H1 (cell line): ENCODE results near the gene RSPH6A. TPM values are rescaled to one million over a fixed set of nuclear protein-coding genes. Genes with fewer than 3 reads are reported as not detected.

ENCODE experiments used
- CTCF ChIA-PET: fragments of 300-600 bp; sonication (Branson Sonifier 250); formaldehyde crosslinking; loops from one replicate; lab custom pipeline; 2021; ENCODE audit not compliant: partially characterized antibody; lab: Charles Lee
- POLR2A ChIA-PET: fragments of 300-600 bp; sonication (Branson Sonifier 250); formaldehyde crosslinking; loops from one replicate; lab custom pipeline; 2021; ENCODE audit warnings: inconsistent platforms; ENCODE audit not compliant: partially characterized antibody; lab: Charles Lee
- DNase-seq, 2 experiments: peaks; one replicate each; pipeline versions ENCODE4 v3.0.0 to v3.0.0-alpha.2; 2010 to 2022; ENCODE audit warnings: low spot score in 2 of 2, low read depth in 1 of 2, mixed read lengths in 1 of 2
- FAIRE-seq: peaks from 2 replicates; lab custom pipeline; 2011; peaks lifted over from hg19 to GRCh38; lab: Jason Lieb, UNC
- H2AFZ ChIP-seq: 2 replicates; pipeline ENCODE4 v1.8.1; 2012; ENCODE audit warnings: low read length, inconsistent platforms
- H2AK5ac ChIP-seq: 2 replicates; pipeline ENCODE4 v1.6.1; 2013; ENCODE audit warnings: low read depth, low read length
- H2BK120ac ChIP-seq: replicated peaks from 2 replicates; pipeline ENCODE3; 2013; ENCODE audit warnings: low read depth, low read length, inconsistent platforms
- H2BK12ac ChIP-seq: 2 replicates; pipeline ENCODE4 v1.6.1; 2013; ENCODE audit warnings: low read depth, low read length
- H2BK15ac ChIP-seq: 2 replicates; pipeline ENCODE4 v1.6.1; 2013; ENCODE audit warnings: low read length
- H2BK20ac ChIP-seq: 2 replicates; pipeline ENCODE4 v1.6.1; 2013; ENCODE audit warnings: low read length
- H2BK5ac ChIP-seq: 2 replicates; pipeline ENCODE4 v1.6.1; 2013; ENCODE audit warnings: low read depth, low read length
- H3K14ac ChIP-seq: 2 replicates; pipeline ENCODE4 v1.6.1; 2013; ENCODE audit warnings: inconsistent platforms; ENCODE audit not compliant: insufficient read length
- H3K18ac ChIP-seq: 2 replicates; pipeline ENCODE4 v1.6.1; 2013; ENCODE audit warnings: low read length; ENCODE audit errors: extremely low read depth
- H3K23ac ChIP-seq: 2 replicates; pipeline ENCODE4 v1.6.1; 2013; ENCODE audit warnings: inconsistent platforms; ENCODE audit not compliant: insufficient read length
- H3K23me2 ChIP-seq: 2 replicates; pipeline ENCODE4 v1.6.1; 2013; ENCODE audit warnings: low read depth, low read length
- H3K27ac ChIP-seq: 2 replicates; pipeline ENCODE4 v1.6.1; 2011; ENCODE audit warnings: low read depth, low read length, inconsistent platforms
- H3K27me3 ChIP-seq, 4 experiments: replicated peaks in 1 of 4; 1 replicate in 1 of 4; 2 replicates in 3 of 4; pipeline versions ENCODE4 v1.6.1 to v1.8.1; 2011 to 2013; ENCODE audit warnings: low read length in 3 of 4, mild to moderate bottlenecking in 3 of 4, inconsistent platforms in 2 of 4, mixed read lengths in 2 of 4, moderate library complexity in 1 of 4; ENCODE audit not compliant: control insufficient read depth in 3 of 4, insufficient read depth in 3 of 4; ENCODE audit errors: extremely low read depth in 1 of 4
- H3K36me3 ChIP-seq, 4 experiments: 2 replicates each; pipeline versions ENCODE4 v1.6.1 to v1.8.1; 2011 to 2013; ENCODE audit warnings: mild to moderate bottlenecking in 4 of 4, low read length in 3 of 4, moderate library complexity in 2 of 4, control low read depth in 1 of 4, inconsistent platforms in 1 of 4; ENCODE audit not compliant: insufficient read depth in 4 of 4, control insufficient read depth in 2 of 4
- H3K4ac ChIP-seq: replicated peaks from 2 replicates; pipeline ENCODE3; 2013; ENCODE audit warnings: low read length, low read depth, mixed read lengths, inconsistent platforms; ENCODE audit not compliant: insufficient read length
- H3K4me1 ChIP-seq, 4 experiments: replicated peaks in 1 of 4; 1 replicate in 1 of 4; 2 replicates in 3 of 4; pipeline versions ENCODE4 v1.6.1 to v1.8.1; 2011 to 2013; ENCODE audit warnings: low read length in 3 of 4, inconsistent platforms in 2 of 4, mixed read lengths in 1 of 4; ENCODE audit not compliant: insufficient read depth in 4 of 4, control insufficient read depth in 3 of 4
- H3K4me2 ChIP-seq, 2 experiments: 2 replicates each; pipeline versions ENCODE4 v1.6.1 to v1.8.1; 2011 to 2013; ENCODE audit warnings: low read depth in 2 of 2, low read length in 2 of 2, control low read depth in 1 of 2, inconsistent platforms in 1 of 2, mild to moderate bottlenecking in 1 of 2; ENCODE audit not compliant: insufficient read depth in 1 of 2
- H3K4me3 ChIP-seq, 4 experiments: fragments of 200-600, 300-600 bp in 1 of 4; sonication (generic), shearing (Covaris generic), sonication (Bioruptor Twin) in 1 of 4; 2 replicates each; pipeline versions ENCODE4 v1.5.1 to v1.8.1; 2011 to 2016; ENCODE audit warnings: low read length in 4 of 4, low read depth in 3 of 4, control low read depth in 2 of 4, inconsistent platforms in 2 of 4, mild to moderate bottlenecking in 2 of 4, mixed read lengths in 1 of 4, moderate library complexity in 1 of 4; ENCODE audit not compliant: insufficient read depth in 2 of 4; ENCODE audit errors: extremely low read depth in 1 of 4
- H3K56ac ChIP-seq: replicated peaks from 2 replicates; pipeline ENCODE3; 2013; ENCODE audit warnings: low read depth, mild to moderate bottlenecking, mixed read lengths, low read length, inconsistent platforms; ENCODE audit not compliant: insufficient read length
- H3K79me1 ChIP-seq: 2 replicates; pipeline ENCODE4 v1.6.1; 2013; ENCODE audit warnings: low read depth, low read length, control low read depth
- H3K79me2 ChIP-seq, 2 experiments: 2 replicates each; pipeline versions ENCODE4 v1.6.1 to v1.8.1; 2012 to 2013; ENCODE audit warnings: low read length in 2 of 2, mild to moderate bottlenecking in 2 of 2, inconsistent platforms in 1 of 2; ENCODE audit not compliant: insufficient read depth in 2 of 2, control insufficient read depth in 1 of 2
- H3K9ac ChIP-seq, 4 experiments: replicated peaks in 1 of 4; 1 replicate in 1 of 4; 2 replicates in 3 of 4; pipeline versions ENCODE4 v1.6.1 to v1.8.1; 2011 to 2013; ENCODE audit warnings: low read depth in 3 of 4, low read length in 3 of 4, control low read depth in 2 of 4, mild to moderate bottlenecking in 2 of 4, moderate library complexity in 2 of 4, inconsistent platforms in 1 of 4; ENCODE audit errors: extremely low read depth in 1 of 4
- H3K9me3 ChIP-seq, 2 experiments: 2 replicates each; pipeline versions ENCODE4 v1.6.1 to v1.8.1; 2012 to 2013; ENCODE audit warnings: mild to moderate bottlenecking in 2 of 2, moderate library complexity in 2 of 2, control low read depth in 1 of 2, inconsistent platforms in 1 of 2, low read depth in 1 of 2, low read length in 1 of 2, mixed read lengths in 1 of 2; ENCODE audit not compliant: insufficient read depth in 2 of 2
- H4K20me1 ChIP-seq, 2 experiments: replicated peaks in 1 of 2; 2 replicates each; pipeline versions ENCODE3 to v1.8.1; 2011 to 2013; ENCODE audit warnings: inconsistent platforms in 2 of 2, low read length in 2 of 2, mild to moderate bottlenecking in 1 of 2; ENCODE audit not compliant: insufficient read depth in 2 of 2, control insufficient read depth in 1 of 2
- H4K5ac ChIP-seq: 2 replicates; pipeline ENCODE4 v1.6.1; 2013; ENCODE audit warnings: low read length, low read depth, mixed read lengths, inconsistent platforms; ENCODE audit not compliant: insufficient read length
- H4K8ac ChIP-seq: 2 replicates; pipeline ENCODE4 v1.8.0; 2013; ENCODE audit warnings: mild to moderate bottlenecking, moderate library complexity, low read length, inconsistent platforms; ENCODE audit not compliant: insufficient read depth; ENCODE audit errors: extremely low read depth
- H4K91ac ChIP-seq: replicated peaks from 2 replicates; pipeline ENCODE3; 2013; ENCODE audit warnings: low read length, mixed read lengths, inconsistent platforms; ENCODE audit not compliant: insufficient read length
- ASH2L ChIP-seq: fragments of 200-600, 300-600 bp; sonication (generic); IDR thresholded peaks from one replicate; pipeline ENCODE4 v1.7.1; 2017; ENCODE audit warnings: low read length
- BRCA1 ChIP-seq: IDR thresholded peaks from 2 replicates; pipeline ENCODE4 v1.6.1; 2012; ENCODE audit warnings: low read depth, low read length, improper control_type of control experiment
- CTBP2 ChIP-seq: IDR thresholded peaks from 2 replicates; pipeline ENCODE4 v1.7.0; 2011; ENCODE audit warnings: borderline replicate concordance, mild to moderate bottlenecking, moderate library complexity, mixed read lengths, low read length; ENCODE audit not compliant: insufficient read depth, insufficient read length
- EGR1 ChIP-seq: IDR thresholded peaks from 2 replicates; pipeline ENCODE4 v1.6.1; 2011; ENCODE audit warnings: low read depth, low read length, borderline replicate concordance
- EZH2 ChIP-seq: fragments of 200-600 bp; sonication (generic); IDR thresholded peaks from 2 replicates; pipeline ENCODE4 v1.7.1; 2012; ENCODE audit warnings: low read depth, mild to moderate bottlenecking, moderate library complexity, low read length, inconsistent platforms; ENCODE audit not compliant: severe bottlenecking
- MAX ChIP-seq: IDR thresholded peaks from 2 replicates; pipeline ENCODE4 v1.6.1; 2012; ENCODE audit warnings: inconsistent platforms
- RAD21 ChIP-seq, 2 experiments: IDR thresholded peaks in 1 of 2; conservative IDR thresholded peaks in 1 of 2; 2 replicates each; pipeline ENCODE4 v1.6.1; 2011; ENCODE audit warnings: low read depth in 2 of 2, low read length in 2 of 2, improper control_type of control experiment in 1 of 2, inconsistent platforms in 1 of 2, mild to moderate bottlenecking in 1 of 2, moderate library complexity in 1 of 2
- RNF2 ChIP-seq: fragments of 200-900, 300-1000 bp; sonication (generic); IDR thresholded peaks from 2 replicates; pipeline ENCODE4 v1.7.1; 2016; ENCODE audit warnings: borderline replicate concordance, low read depth, mild to moderate bottlenecking, antibody characterized with exemption, low read length; ENCODE audit not compliant: poor library complexity, severe bottlenecking; ENCODE audit errors: missing control alignments
- SP1 ChIP-seq: IDR thresholded peaks from 2 replicates; pipeline ENCODE4 v1.6.1; 2011; ENCODE audit warnings: low read depth, low read length
- SP2 ChIP-seq: IDR thresholded peaks from 2 replicates; pipeline ENCODE4 v1.6.1; 2012; ENCODE audit warnings: mild to moderate bottlenecking, low read length, inconsistent platforms
- TAF1 ChIP-seq: IDR thresholded peaks from 2 replicates; pipeline ENCODE4 v1.6.1; 2011; ENCODE audit warnings: mild to moderate bottlenecking, low read depth, low read length
- TBP ChIP-seq: IDR thresholded peaks from 2 replicates; pipeline ENCODE4 v1.6.1; 2011; ENCODE audit warnings: low read depth, low read length, improper control_type of control experiment
- TEAD4 ChIP-seq: IDR thresholded peaks from 2 replicates; pipeline ENCODE4 v1.6.1; 2012; ENCODE audit warnings: low read depth, low read length, inconsistent platforms, mixed read lengths
- whole genome bisulfite sequencing, 2 experiments: shearing (Covaris generic) in 1 of 2; methylation state at CpG; one replicate each; pipeline versions ENCODE4 v1.1.6 to v1.1.7; 2013 to 2015; ENCODE audit warnings: low lambda C conversion rate in 2 of 2, mixed read lengths in 2 of 2, inconsistent platforms in 1 of 2, low coverage in 1 of 2, missing lambda C conversion rate in 1 of 2; ENCODE audit not compliant: insufficient replicate concordance in 2 of 2, insufficient coverage in 1 of 2, insufficient read length in 1 of 2; ENCODE audit errors: extremely low coverage in 1 of 2, missing lambda C conversion rate in 1 of 2; 5-methylcytosine and 5-hydroxymethylcytosine counted together
- polyA plus RNA-seq, 7 experiments: library from polyadenylated mRNA; depleted of rRNA in 3 of 7; stranded (reverse) in 5 of 7; unstranded in 2 of 7; fragments of >200 nt in 5 of 7; fragments of 200-250 nt in 2 of 7; gene quantifications; 1 replicate in 5 of 7; 2 replicates in 1 of 7; 4 replicates in 1 of 7; pipeline versions ENCODE4 v1.2.1 to v1.2.3, GENCODE V29; 2011 to 2013; ENCODE audit warnings: missing spikeins in 2 of 7, mixed read lengths in 2 of 7
- total RNA-seq: library from RNA; stranded (reverse); fragmentation: NEBNext Ultra II Directional; extraction: Animal tissue kit (Norgen Biotek cat#: 25700); gene quantifications from 2 replicates; pipeline ENCODE4 v1.2.1, GENCODE V29; 2021

Gene RSPH6A
- total and polyA plus RNA-seq, 2 of the 8 experiments (the other 6 are each of a cell fraction or from before 2014, with no cell fraction given): 0.05 to 0.19 TPM

GRCh38 chr19:45746866-45747265 is 68.2 kb downstream of the RSPH6A start:
- H3K4me3 ChIP-seq: no peak overlapping the region
- POLR2A ChIA-PET: interaction anchor here (1.6 kb wide), 1 partner anchor 23 kb away, joined by 5 read pairs; the partner anchor contains the start of gene SIX5
- no peaks in the 10 kb centered on the region for H3K23me2 ChIP-seq
- no peaks in the 10 kb centered on the region for H3K79me2 ChIP-seq
- H2BK20ac ChIP-seq: no peak overlapping the region
- CTCF ChIA-PET: no interaction called here
- DNase-seq (no peak), FAIRE-seq (no peak)
- H3K79me1 ChIP-seq: no peaks in the 10 kb centered on the region
- no peak overlapping the region for H2BK15ac ChIP-seq
- H4K20me1 ChIP-seq: no peaks in the 10 kb centered on the region
- no peak overlapping the region for H2AFZ ChIP-seq
- H3K9me3 ChIP-seq: no peaks in the 10 kb centered on the region
- H3K23ac ChIP-seq: no peak overlapping the region
- H2BK12ac ChIP-seq: no peak overlapping the region
- H3K9ac ChIP-seq: no peak overlapping the region
- H2AK5ac ChIP-seq: no peak overlapping the region
- no peak overlapping the region for H4K91ac ChIP-seq
- H3K36me3 ChIP-seq: no peaks in the 10 kb centered on the region
- H2BK5ac ChIP-seq: no peak overlapping the region
- no peaks in the 10 kb centered on the region; a peak in 1 of 7 replicates for H3K27me3 ChIP-seq
- H4K5ac ChIP-seq: no peak overlapping the region
- no peak overlapping the region for H3K56ac ChIP-seq
- no peak overlapping the region for H3K4ac ChIP-seq
- no peaks in the 10 kb centered on the region for H3K4me1 ChIP-seq
- H4K8ac ChIP-seq: no peak overlapping the region
- no peak overlapping the region for H3K14ac ChIP-seq
- 89% methylated on average over 5 of the region's 5 CpGs; no CpG with 5 or more reads in 1 of the 2 experiments for WGBS, 2 experiments
- no peak overlapping the region for H3K4me2 ChIP-seq
- H3K27ac ChIP-seq: no peak overlapping the region
- no peak overlapping the region for H2BK120ac ChIP-seq
- no peak overlapping the region for H3K18ac ChIP-seq
- no peak for TF ChIP-seq TAF1
- no peak for TF ChIP-seq EZH2
- TF ChIP-seq SP2: no peak
- no peak for TF ChIP-seq MAX
- TF ChIP-seq RAD21 (IDR thresholded peaks at IDR 0.05 in 1 of 2, conservative IDR thresholded peaks at IDR 0.05 in 1 of 2; ENCODE audit: low read depth in 2 of 2, low read length in 2 of 2): no peak
- TF ChIP-seq EGR1: no peak
- no peak for TF ChIP-seq RNF2
- TF ChIP-seq CTBP2: no peak
- TF ChIP-seq SP1: no peak
- no peak for TF ChIP-seq TBP
- no peak for TF ChIP-seq TEAD4
- no peak for TF ChIP-seq BRCA1
- no peak for TF ChIP-seq ASH2L
